Skeletal muscle tissue (tissue), 4 donors: ENCODE measurements around the gene EPB41L2. TPM values are rescaled to one million over a fixed set of nuclear protein-coding genes. Genes with fewer than 3 reads are reported as not detected.
"Not testable (repeated sequence)": the region's sequence is repeated elsewhere in the genome, so short reads cannot be mapped to it uniquely, and the experiment has no call there.

Experiments
- H3K27ac ChIP-seq: one replicate; pipeline ENCODE4 v1.7.0; 2013; ENCODE audit warnings: mild to moderate bottlenecking, low read depth, low read length, inconsistent platforms
- H3K27me3 ChIP-seq, 3 donors: one replicate each; pipeline ENCODE4 v1.7.0; 2013; ENCODE audit warnings: low read length in 3 of 3; ENCODE audit not compliant: control insufficient read depth in 3 of 3, insufficient read depth in 3 of 3
- H3K36me3 ChIP-seq, 3 donors: one replicate each; pipeline ENCODE4 v1.7.0; 2013; ENCODE audit warnings: low read length in 3 of 3; ENCODE audit not compliant: control insufficient read depth in 3 of 3, insufficient read depth in 3 of 3
- H3K4me1 ChIP-seq, 3 donors: one replicate each; pipeline ENCODE4 v1.7.0; 2013; ENCODE audit warnings: low read length in 3 of 3, mild to moderate bottlenecking in 3 of 3; ENCODE audit not compliant: control insufficient read depth in 3 of 3, insufficient read depth in 3 of 3
- H3K4me3 ChIP-seq, 3 donors: one replicate each; pipeline ENCODE4 v1.7.0; 2013; ENCODE audit warnings: low read length in 3 of 3
- H3K9ac ChIP-seq, 3 donors: one replicate each; pipeline ENCODE4 v1.7.0; 2013; ENCODE audit warnings: low read length in 3 of 3, mild to moderate bottlenecking in 3 of 3, moderate library complexity in 2 of 3, low read depth in 1 of 3
- H3K9me3 ChIP-seq, 3 donors: one replicate each; pipeline ENCODE4 v1.7.0; 2013; ENCODE audit warnings: low read length in 3 of 3; ENCODE audit not compliant: control insufficient read depth in 3 of 3
- total RNA-seq: library from RNA; depleted of rRNA; stranded (reverse); fragments of >200 nt; gene quantifications from one replicate; pipeline ENCODE4 v1.2.3, GENCODE V29; 2014
- donor health status: Osteomylitis.

EPB41L2 gene
- total RNA-seq, 1 donor from 2014 or later: 187 TPM

- Histone ChIP-seq H3K27me3 (no peaks in the 10 kb centered on the region), H3K9me3 (no peaks in the 10 kb centered on the region), H3K27ac (no peak overlapping the region), H3K9ac (peak overlapping the region in 1 of 3 donors; percentile 7), H3K4me3 (no peak overlapping the region), H3K4me1 (peaks cover 6 to 29% (median 8%) of the 10 kb centered on the region in 3 donors), H3K36me3 (no peaks in the 10 kb centered on the region)
These were observed 62.5 kb downstream of the EPB41L2 start for GRCh38 chr6:131000544-131000943.

GRCh38 chr6:130997061-130997753 lies 65.8 kb downstream of the EPB41L2 start:
- H3K4me3 ChIP-seq: no peak overlapping the region
- no peak overlapping the region for H3K27ac ChIP-seq
- peaks cover 0 to 17% (median 3%) of the 10 kb centered on the region in 3 donors for H3K4me1 ChIP-seq
- H3K9me3 ChIP-seq: no peaks in the 10 kb centered on the region
- no peaks in the 10 kb centered on the region for H3K27me3 ChIP-seq
- H3K36me3 ChIP-seq: no peaks in the 10 kb centered on the region
- H3K9ac ChIP-seq: no peak overlapping the region

DNA sequence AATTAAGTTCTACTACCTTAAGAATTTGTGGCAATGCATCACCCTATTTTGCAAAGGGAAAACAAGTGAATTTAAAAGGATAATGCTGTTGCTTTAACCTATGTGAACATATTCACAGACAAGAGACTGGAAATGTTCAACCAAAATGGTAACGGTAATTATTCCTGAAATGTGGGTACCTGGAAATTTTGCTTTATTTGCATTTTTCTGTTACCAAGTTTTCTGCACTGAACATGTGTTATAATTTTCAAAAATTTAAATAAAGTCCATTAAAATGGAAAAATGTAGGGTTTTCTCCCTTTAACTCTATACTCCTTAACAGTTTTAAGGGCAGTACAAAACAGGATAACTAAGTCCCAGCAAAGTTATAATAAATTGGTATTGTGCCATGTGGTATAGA lies 66.4 kb downstream of the EPB41L2 start:
- Histone ChIP-seq H3K4me1 (peaks cover 0 to 12% (median 0%) of the 10 kb centered on the region in 3 donors), H3K27ac (no peak overlapping the region), H3K9ac (no peak overlapping the region), H3K36me3 (no peaks in the 10 kb centered on the region), H3K9me3 (no peaks in the 10 kb centered on the region), H3K27me3 (no peaks in the 10 kb centered on the region), H3K4me3 (no peak overlapping the region)

DNA sequence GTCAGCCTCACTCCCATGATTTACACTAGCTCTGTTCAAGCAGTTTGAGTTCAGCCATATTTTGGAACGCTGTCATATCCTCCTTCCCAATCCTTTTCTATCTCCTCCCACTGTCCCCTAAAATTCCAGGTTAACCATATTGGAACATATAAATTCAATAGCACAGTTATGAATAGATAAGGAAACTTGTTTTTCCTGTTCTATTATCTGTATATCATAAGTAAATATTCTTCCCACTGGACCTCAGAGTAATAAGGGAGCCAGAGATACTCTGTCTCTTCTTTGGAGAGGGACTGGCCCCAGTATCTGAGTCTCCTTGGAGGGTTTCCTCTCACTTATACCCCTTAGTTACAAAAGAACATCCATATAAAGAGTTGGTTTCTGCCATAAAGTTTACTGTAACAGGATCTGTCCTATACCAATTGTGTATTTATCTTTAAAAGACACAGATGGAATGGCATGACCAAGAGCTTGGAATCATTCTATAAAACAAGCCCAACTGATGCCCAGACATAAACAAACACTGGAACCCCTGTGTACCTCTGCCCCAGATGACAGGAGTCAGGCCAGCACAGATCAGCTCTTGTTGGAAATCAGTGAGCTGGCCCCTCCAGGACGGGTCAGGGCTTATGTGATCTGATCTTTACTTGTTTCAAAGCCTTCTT lies 67.1 kb downstream of the EPB41L2 start:
- Histone ChIP-seq H3K36me3 (no peaks in the 10 kb centered on the region), H3K9me3 (no peaks in the 10 kb centered on the region), H3K4me1 (peaks cover 0 to 7% (median 0%) of the 10 kb centered on the region in 3 donors), H3K27me3 (no peaks in the 10 kb centered on the region), H3K9ac (no peak overlapping the region), H3K27ac (no peak overlapping the region), H3K4me3 (no peak overlapping the region)

DNA sequence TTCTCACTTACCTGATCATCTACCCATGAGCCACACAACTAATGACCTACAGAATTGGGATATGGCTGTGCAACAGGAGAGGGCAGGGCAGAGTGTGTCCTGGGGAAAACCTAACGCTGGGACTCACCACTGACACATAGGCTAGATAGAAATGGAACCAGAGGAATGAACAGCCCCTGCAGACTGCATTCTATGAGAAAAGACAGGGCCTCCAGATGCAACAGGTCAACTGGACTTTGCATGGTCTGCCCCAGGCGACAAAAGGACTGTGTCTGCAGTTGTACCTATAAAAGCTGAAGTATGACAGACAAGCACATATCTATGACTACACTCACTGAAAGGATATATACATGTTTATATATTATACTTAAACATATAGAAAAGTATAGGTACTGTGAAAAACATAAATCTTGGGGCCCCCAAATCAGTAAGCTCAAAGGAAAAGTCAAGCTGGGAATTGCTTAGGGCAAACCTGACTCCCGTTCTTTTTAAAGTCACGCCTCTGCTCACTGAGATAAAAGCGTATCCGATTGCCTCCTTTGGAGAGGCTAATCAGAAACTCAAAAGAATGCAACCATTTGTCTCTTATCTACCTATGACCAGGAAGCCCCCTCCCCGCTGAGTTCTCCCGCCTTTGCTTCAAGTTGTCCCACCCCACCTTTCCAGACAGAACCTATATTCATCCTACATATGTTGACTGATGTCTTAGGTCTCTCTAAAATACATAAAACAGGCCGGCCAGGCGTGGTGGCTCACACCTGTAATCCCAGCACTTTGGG lies 68.5 kb downstream of the EPB41L2 start:
- no peak overlapping the region for H3K4me3 ChIP-seq
- H3K27ac ChIP-seq: no peak overlapping the region
- H3K9me3 ChIP-seq: no peaks in the 10 kb centered on the region
- no peaks in the 10 kb centered on the region for H3K36me3 ChIP-seq
- H3K9ac ChIP-seq: no peak overlapping the region
- no peaks in the 10 kb centered on the region for H3K27me3 ChIP-seq
- peaks cover 0 to 2% (median 0%) of the 10 kb centered on the region in 3 donors for H3K4me1 ChIP-seq

DNA sequence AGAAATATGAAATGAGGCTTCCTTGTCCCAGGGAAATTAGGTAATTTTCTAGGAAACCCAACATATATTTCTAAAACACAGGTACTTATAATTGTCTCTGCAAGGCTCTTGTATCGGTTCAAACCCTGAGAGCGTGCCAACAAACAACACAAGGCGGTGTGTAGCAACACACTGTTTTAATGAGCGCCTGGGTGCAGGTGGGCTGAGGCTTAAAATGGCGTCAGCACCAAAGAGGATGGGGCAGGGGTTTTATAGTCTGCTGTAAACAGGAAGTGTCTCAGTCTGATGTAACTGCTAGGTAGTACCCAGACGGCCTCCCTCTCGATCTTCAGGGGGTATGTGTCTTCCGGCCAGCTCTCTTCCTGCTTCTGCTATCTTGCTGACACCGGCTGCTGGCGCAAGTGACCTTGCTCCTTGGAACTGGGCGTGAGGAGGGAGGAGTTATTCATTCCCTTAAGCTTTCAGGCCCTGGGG lies 69.7 kb downstream of the EPB41L2 start:
- Histone ChIP-seq H3K36me3 (no peaks in the 10 kb centered on the region), H3K9me3 (no peaks in the 10 kb centered on the region), H3K27me3 (no peaks in the 10 kb centered on the region), H3K27ac (no peak overlapping the region), H3K4me1 (peaks cover 0 to 2% (median 0%) of the 10 kb centered on the region in 3 donors), H3K9ac (no peak overlapping the region), H3K4me3 (no peak overlapping the region)

DNA sequence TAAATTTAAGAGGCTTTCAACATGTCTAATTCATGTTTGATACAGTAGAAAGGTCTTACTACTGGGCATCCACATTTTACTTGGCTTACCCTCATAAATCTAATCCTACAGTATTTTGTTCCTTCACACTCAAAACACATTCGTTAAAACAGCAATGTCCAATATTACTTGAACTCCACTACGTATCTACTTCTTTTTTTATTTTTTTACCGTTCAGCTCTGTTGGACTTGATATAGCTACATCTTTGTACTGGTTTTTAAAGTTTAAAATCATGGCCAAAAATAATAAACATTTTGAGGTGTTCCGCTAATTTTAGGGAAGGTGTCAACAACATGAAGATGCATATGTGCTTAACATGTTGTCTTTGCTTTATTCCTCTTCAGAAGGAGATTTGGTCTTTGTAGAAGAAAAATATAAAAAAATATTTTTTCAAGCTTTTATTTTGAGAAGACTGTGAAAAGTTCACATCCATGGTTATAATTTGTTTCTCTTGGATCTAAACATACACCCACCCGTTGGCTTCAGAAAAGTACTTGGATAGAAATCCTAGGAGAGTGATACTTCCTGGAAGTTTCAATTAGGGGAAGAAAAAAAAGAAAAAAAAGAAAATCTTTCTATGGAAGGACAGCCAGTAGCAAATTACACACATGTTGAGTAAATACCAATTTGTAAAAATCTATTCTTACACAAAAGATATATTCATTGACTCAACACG lies 71.5 kb downstream of the EPB41L2 start:
- Histone ChIP-seq H3K9me3 (no peaks in the 10 kb centered on the region), H3K27ac (no peak overlapping the region), H3K9ac (no peak overlapping the region), H3K27me3 (no peaks in the 10 kb centered on the region), H3K4me1 (no peaks in the 10 kb centered on the region), H3K4me3 (no peak overlapping the region), H3K36me3 (no peaks in the 10 kb centered on the region)

DNA sequence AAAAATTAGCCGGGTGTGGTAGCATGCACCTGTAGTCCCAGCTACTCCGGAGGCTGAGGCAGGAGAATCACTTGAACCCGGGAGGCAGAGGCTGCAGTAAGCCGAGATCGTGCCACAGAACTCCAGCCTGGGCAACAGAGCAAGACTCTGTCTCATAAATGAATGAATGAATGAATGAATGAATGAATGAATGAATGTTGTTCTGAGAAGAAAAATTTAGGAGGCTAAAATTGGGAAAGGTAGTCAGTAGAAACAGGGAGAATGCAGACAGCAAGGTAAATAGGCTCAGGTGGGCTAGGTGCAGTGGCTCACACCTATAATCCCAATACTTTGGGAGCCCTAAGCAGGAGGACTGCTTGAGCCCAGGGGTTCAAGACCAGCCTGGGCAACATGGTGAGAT lies 75.5 kb downstream of the EPB41L2 start:
- H3K9ac ChIP-seq, H3K4me3 ChIP-seq, H3K9me3 ChIP-seq, H3K36me3 ChIP-seq, H3K27ac ChIP-seq, H3K27me3 ChIP-seq, H3K4me1 ChIP-seq: not testable (repeated sequence)

- Histone ChIP-seq H3K27me3 (no peaks in the 10 kb centered on the region), H3K9me3 (no peaks in the 10 kb centered on the region), H3K4me3 (no peak overlapping the region), H3K27ac (no peak overlapping the region), H3K9ac (no peak overlapping the region), H3K4me1 (no peaks in the 10 kb centered on the region), H3K36me3 (no peaks in the 10 kb centered on the region)
These were observed 77.9 kb downstream of the EPB41L2 start for GRCh38 chr6:130985115-130985514.
